Common myeloid progenitor, CD34-positive (primary cell): ENCODE results near the gene CPA4.
A peak's percentile ranks its signal among the peaks of the same experiment; 100 is the strongest.

Experiments used
- CTCF ChIA-PET: fragments of 350-600 bp; sonication (Branson Sonifier 250); formaldehyde crosslinking; loops from one replicate; lab custom pipeline; 2021; ENCODE audit warnings: antibody characterized with exemption; lab: Charles Lee
- POLR2A ChIA-PET: fragments of 350-600 bp; sonication (Branson Sonifier 250); formaldehyde crosslinking; loops from one replicate; lab custom pipeline; 2021; ENCODE audit warnings: antibody characterized with exemption; lab: Charles Lee
- DNase-seq, 3 donors: peaks; one replicate each; pipeline versions ENCODE4 v3.0.0 to v3.0.0-alpha.2; 2013
- H3K27ac ChIP-seq, 2 experiments: 1 replicate in 1 of 2; 2 replicates in 1 of 2; pipeline ENCODE4 v1.7.0; 2013; ENCODE audit warnings: inconsistent platforms in 2 of 2, low read length in 2 of 2, mild to moderate bottlenecking in 2 of 2, low read depth in 1 of 2, moderate library complexity in 1 of 2; ENCODE audit not compliant: severe bottlenecking in 2 of 2, insufficient read depth in 1 of 2, poor library complexity in 1 of 2
- H3K27me3 ChIP-seq, 5 experiments: replicated peaks in 2 of 5; 1 replicate in 3 of 5; 2 replicates in 2 of 5; pipeline versions ENCODE4 v1.6.1 to v1.7.0; 2013; ENCODE audit warnings: low read length in 4 of 5, mild to moderate bottlenecking in 2 of 5, moderate library complexity in 2 of 5, inconsistent platforms in 1 of 5; ENCODE audit not compliant: insufficient read depth in 5 of 5, control insufficient read depth in 4 of 5
- H3K36me3 ChIP-seq, 4 experiments: 1 replicate in 2 of 4; 2 replicates in 2 of 4; pipeline versions ENCODE4 v1.6.1 to v1.7.0; 2013; ENCODE audit warnings: low read length in 3 of 4, control low read depth in 1 of 4, mild to moderate bottlenecking in 1 of 4; ENCODE audit not compliant: control insufficient read depth in 4 of 4, insufficient read depth in 4 of 4
- H3K4me1 ChIP-seq, 4 experiments: 1 replicate in 3 of 4; 2 replicates in 1 of 4; pipeline versions ENCODE4 v1.6.1 to v1.7.1; 2013; ENCODE audit warnings: low read length in 3 of 4, mild to moderate bottlenecking in 3 of 4, control low read depth in 1 of 4, inconsistent platforms in 1 of 4, moderate library complexity in 1 of 4; ENCODE audit not compliant: control insufficient read depth in 4 of 4, insufficient read depth in 4 of 4; ENCODE audit errors: control extremely low read depth in 1 of 4
- H3K4me3 ChIP-seq, 7 experiments: 1 replicate in 4 of 7; 2 replicates in 3 of 7; pipeline versions ENCODE4 v1.5.1 to v1.7.0; 2013; ENCODE audit warnings: mild to moderate bottlenecking in 7 of 7, low read length in 6 of 7, moderate library complexity in 6 of 7, inconsistent platforms in 2 of 7, low read depth in 2 of 7, control low read depth in 1 of 7; ENCODE audit not compliant: insufficient read depth in 4 of 7, control insufficient read depth in 1 of 7; ENCODE audit errors: extremely low read depth in 1 of 7
- H3K9me3 ChIP-seq, 5 experiments: 1 replicate in 4 of 5; 2 replicates in 1 of 5; pipeline versions ENCODE4 v1.6.1 to v1.7.1; 2013; ENCODE audit warnings: low read length in 4 of 5, mild to moderate bottlenecking in 2 of 5, inconsistent platforms in 1 of 5, low read depth in 1 of 5, moderate library complexity in 1 of 5; ENCODE audit not compliant: control insufficient read depth in 4 of 5, insufficient read depth in 2 of 5; ENCODE audit errors: control extremely low read depth in 1 of 5
- WGBS: methylation state at CpG from one replicate; pipeline ENCODE4 v1.1.5; 2013; ENCODE audit not compliant: insufficient coverage; 5-methylcytosine and 5-hydroxymethylcytosine counted together

CPA4 gene

DNA sequence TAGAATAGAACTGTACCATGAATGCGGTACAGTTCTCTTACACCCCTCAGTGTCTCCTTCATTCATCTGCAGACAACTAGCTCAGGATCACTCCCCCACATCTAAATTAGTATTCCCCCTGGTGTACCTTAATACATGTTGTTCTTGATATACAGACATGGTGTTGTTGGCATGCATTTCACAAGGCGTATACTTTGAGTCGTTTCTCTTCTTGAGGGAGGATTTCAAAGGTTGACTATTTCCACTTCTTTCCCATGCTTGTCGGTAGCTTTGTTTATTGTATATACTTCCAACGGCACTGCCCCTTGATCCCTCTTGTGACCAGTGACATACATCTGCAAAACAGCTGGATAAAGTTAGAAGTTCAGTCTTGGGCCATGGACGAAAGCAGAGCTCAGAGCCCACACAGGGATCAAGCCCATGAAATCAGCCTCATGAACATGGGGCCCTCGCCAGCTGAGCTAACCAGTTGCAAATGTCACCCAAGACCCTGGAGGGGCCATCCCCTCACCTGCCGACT is 8.6 kb downstream of the CPA4 start:
- no peaks in the 10 kb centered on the region for H3K27me3 ChIP-seq
- no peaks in the 10 kb centered on the region for H3K9me3 ChIP-seq
- H3K36me3 ChIP-seq: no peaks in the 10 kb centered on the region
- ChIA-PET CTCF (interaction anchor here (1.3 kb wide), 1 partner anchor 9 kb away, joined by 4 read pairs; the partner anchor contains the start of gene CPA4), POLR2A (no interaction called here)
- DNase-seq: no peak
- 98% methylated on average over 4 of the region's 8 CpGs for WGBS
- H3K4me1 ChIP-seq: peaks cover 0 to 12% (median 4%) of the 10 kb centered on the region in 4 experiments
- no peak overlapping the region for H3K4me3 ChIP-seq
- no peak overlapping the region for H3K27ac ChIP-seq

DNA sequence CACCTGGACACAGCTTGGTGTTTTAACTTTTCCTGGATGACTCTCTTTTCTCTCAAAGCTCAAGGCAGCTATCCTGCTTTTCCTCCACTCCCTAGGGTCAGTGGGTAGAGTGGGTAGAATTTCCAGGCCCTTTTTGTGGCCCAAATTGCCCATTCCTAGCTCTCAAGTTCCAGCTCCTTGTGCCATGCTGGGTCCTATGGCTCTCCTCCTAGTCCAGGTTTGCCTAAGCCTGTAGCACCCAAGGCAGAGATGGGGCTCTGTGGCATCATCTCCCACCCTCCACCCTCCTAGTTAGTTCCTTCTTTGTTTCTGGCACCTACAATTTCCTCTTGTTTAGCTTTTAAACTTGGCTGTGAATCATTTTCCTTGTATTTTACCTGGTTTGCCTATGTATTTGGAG is 9.7 kb downstream of the CPA4 start:
- ChIA-PET CTCF (interaction anchor here (1.3 kb wide), 1 partner anchor 10 kb away, joined by 4 read pairs; the partner anchor contains the start of gene CPA4), POLR2A (no interaction called here)
- no peaks in the 10 kb centered on the region for H3K36me3 ChIP-seq
- no peaks in the 10 kb centered on the region for H3K27me3 ChIP-seq
- peak in 2 of 3 donors; percentile 3 to 4 for DNase-seq
- H3K9me3 ChIP-seq: no peaks in the 10 kb centered on the region
- peaks cover 0 to 12% (median 4%) of the 10 kb centered on the region in 4 experiments for H3K4me1 ChIP-seq
- H3K27ac ChIP-seq: no peak overlapping the region
- H3K4me3 ChIP-seq: no peak overlapping the region

GRCh38 chr7:130303127-130303526 is 10.2 kb downstream of the CPA4 start:
- H3K27ac ChIP-seq: no peak overlapping the region
- no peaks in the 10 kb centered on the region for H3K36me3 ChIP-seq
- CTCF ChIA-PET: interaction anchor here (0.6 kb wide), 1 partner anchor 165 kb away, joined by 3 read pairs; no protein-coding TSS in a partner anchor
- H3K4me3 ChIP-seq: no peak overlapping the region
- peaks cover 0 to 12% (median 4%) of the 10 kb centered on the region in 4 experiments for H3K4me1 ChIP-seq
- no peaks in the 10 kb centered on the region for H3K9me3 ChIP-seq
- H3K27me3 ChIP-seq: no peaks in the 10 kb centered on the region
- POLR2A ChIA-PET: interaction anchor here (0.6 kb wide), 1 partner anchor 27 kb away, joined by 4 read pairs; no protein-coding TSS in a partner anchor
- DNase-seq: no peak
- WGBS: no CpG with 5 or more reads among the region's 2 CpGs

GRCh38 chr7:130303551-130303950 is 10.6 kb downstream of the CPA4 start:
- H3K27ac ChIP-seq: no peak overlapping the region
- no peak overlapping the region for H3K4me3 ChIP-seq
- ChIA-PET POLR2A (interaction anchor here (0.6 kb wide), 1 partner anchor 27 kb away, joined by 4 read pairs; no protein-coding TSS in a partner anchor), CTCF (interaction anchor here (0.6 kb wide), 1 partner anchor 165 kb away, joined by 3 read pairs; no protein-coding TSS in a partner anchor)
- H3K4me1 ChIP-seq: peaks cover 0 to 12% (median 4%) of the 10 kb centered on the region in 4 experiments
- DNase-seq: peak; percentile 7 to 72 (median 62)
- H3K27me3 ChIP-seq: no peaks in the 10 kb centered on the region
- WGBS: no CpG with 5 or more reads among the region's 5 CpGs
- no peaks in the 10 kb centered on the region for H3K36me3 ChIP-seq
- no peaks in the 10 kb centered on the region for H3K9me3 ChIP-seq

DNA sequence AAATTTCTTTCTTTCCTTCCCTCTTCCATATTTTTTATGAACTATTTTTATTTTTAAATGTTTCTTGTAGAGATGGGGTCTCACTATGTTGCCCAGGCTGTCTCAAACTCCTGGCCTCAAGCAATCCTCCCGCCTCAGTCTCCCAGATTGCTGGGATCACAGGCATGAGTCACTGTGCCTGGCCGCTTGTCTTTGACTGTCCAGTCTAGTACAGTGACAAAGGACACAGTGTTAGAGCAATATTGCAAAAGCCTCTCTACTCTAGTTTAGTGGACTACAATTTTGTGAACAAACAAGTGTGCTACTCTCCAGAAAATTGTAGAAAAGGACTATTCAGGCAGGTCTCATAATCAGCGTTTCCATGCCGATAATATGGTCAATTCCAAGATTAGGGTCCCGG is 11.0 kb downstream of the CPA4 start:
- Histone ChIP-seq H3K4me3 (no peak overlapping the region), H3K27ac (no peak overlapping the region), H3K9me3 (no peaks in the 10 kb centered on the region), H3K36me3 (no peaks in the 10 kb centered on the region), H3K27me3 (no peaks in the 10 kb centered on the region), H3K4me1 (peaks cover 0 to 12% (median 4%) of the 10 kb centered on the region in 4 experiments)
- POLR2A ChIA-PET: no interaction called here
- CTCF ChIA-PET: no interaction called here
- 92% methylated on average over 5 of the region's 5 CpGs for WGBS
- DNase-seq: no peak

- Histone ChIP-seq H3K9me3 (no peaks in the 10 kb centered on the region), H3K4me3 (no peak overlapping the region), H3K36me3 (no peaks in the 10 kb centered on the region), H3K4me1 (peaks cover 0 to 12% (median 4%) of the 10 kb centered on the region in 4 experiments), H3K27me3 (no peaks in the 10 kb centered on the region), H3K27ac (no peak overlapping the region)
- DNase-seq: no peak
- WGBS: 100% methylated on average over 3 of the region's 3 CpGs
- ChIA-PET POLR2A (no interaction called here), CTCF (no interaction called here)
Observed at GRCh38 chr7:130304878-130305277, 11.9 kb downstream of the CPA4 start.

DNA sequence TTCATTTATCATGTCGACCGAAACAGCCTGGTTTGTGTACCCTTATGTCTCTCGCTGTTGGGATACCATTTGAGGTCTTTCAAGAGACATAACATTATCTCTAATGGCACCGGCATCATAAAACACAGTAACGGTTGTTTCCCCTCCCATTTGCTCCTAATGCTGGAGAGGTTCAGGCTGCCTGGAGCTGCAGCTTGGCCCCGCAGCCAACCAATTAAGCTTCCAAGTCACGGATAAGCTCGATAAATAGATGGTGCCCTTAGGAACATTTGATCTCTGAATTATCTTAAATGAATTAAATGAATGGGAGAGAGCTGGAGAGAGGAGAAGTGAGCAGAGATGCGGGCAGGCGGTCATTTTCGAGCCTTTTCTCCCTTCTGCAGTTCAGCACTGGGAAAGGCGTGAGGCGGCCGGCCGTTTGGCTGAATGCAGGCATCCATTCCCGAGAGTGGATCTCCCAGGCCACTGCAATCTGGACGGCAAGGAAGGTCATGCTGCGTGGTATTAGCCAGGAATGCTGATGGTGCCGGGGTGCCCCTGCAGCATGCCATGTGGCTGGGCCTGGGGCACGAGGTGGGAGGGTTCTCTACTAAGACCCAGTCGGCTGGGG is 12.6 kb downstream of the CPA4 start:
- WGBS: 95% methylated on average over 21 of the region's 21 CpGs
- POLR2A ChIA-PET: no interaction called here

More for the DNA sequence above, 12.6 kb downstream of the CPA4 start:
- no peak for DNase-seq
- CTCF ChIA-PET: no interaction called here
- no peak overlapping the region for H3K27ac ChIP-seq
- H3K36me3 ChIP-seq: no peaks in the 10 kb centered on the region
- peaks cover 0 to 12% (median 4%) of the 10 kb centered on the region in 4 experiments for H3K4me1 ChIP-seq
- H3K9me3 ChIP-seq: no peaks in the 10 kb centered on the region
- no peak overlapping the region for H3K4me3 ChIP-seq
- H3K27me3 ChIP-seq: no peaks in the 10 kb centered on the region
